Thyroid gland (tissue), 4 donors: ENCODE data around the gene ITGA8.

Source experiments
- CTCF ChIP-seq, 6 experiments: fragments of 200-600 bp in 3 of 6; fragments of 450-650 bp in 3 of 6; sonication (generic) in 3 of 6; IDR thresholded peaks; one replicate each; pipeline ENCODE4 v1.5.1; 2016 to 2019; ENCODE audit warnings: antibody characterized with exemption in 6 of 6, mild to moderate bottlenecking in 2 of 6, inconsistent platforms in 1 of 6, moderate library complexity in 1 of 6
- POLR2A ChIP-seq, 2 donors: fragments of 450-650 bp; IDR thresholded peaks; one replicate each; pipeline ENCODE4 v1.6.1; 2017; ENCODE audit warnings: antibody characterized with exemption in 2 of 2, mild to moderate bottlenecking in 2 of 2, moderate library complexity in 1 of 2

GRCh38 chr10:15545266-15545665 lies 174.5 kb downstream of the ITGA8 start:
- TF ChIP-seq CTCF (IDR thresholded peaks at IDR 0.05), result no peak
- no peak for TF ChIP-seq POLR2A (IDR thresholded peaks at IDR 0.05)
